Measurements from ENCODE around the gene ST3GAL2.

ST3GAL2 gene

GRCh38 chr16:70402916-70403659 is 35.8 kb downstream of the ST3GAL2 start:
- Mint-ChIP-seq H3K4me1 (peaks cover 39% of the 10 kb centered on the region), H3K9me3 (peaks cover 10% of the 10 kb centered on the region), H3K27me3 (ENCODE audit: low read depth, poor library complexity) (peaks cover 3% of the 10 kb centered on the region), H3K27ac (peak overlapping the region; percentile 19), H3K4me3 (no peak overlapping the region), H3K36me3 (ENCODE audit: low read depth) (peaks cover 36% of the 10 kb centered on the region)
- no peak for TF ChIP-seq CTCF (IDR thresholded peaks at IDR 0.05)
- DNase-seq: no peak

- Mint-ChIP-seq H3K27me3 (ENCODE audit: low read depth, poor library complexity) (peaks cover 3% of the 10 kb centered on the region), H3K27ac (peak overlapping the region; percentile 94), H3K9me3 (peaks cover 7% of the 10 kb centered on the region), H3K4me1 (peaks cover 22% of the 10 kb centered on the region), H3K4me3 (no peak overlapping the region), H3K36me3 (ENCODE audit: low read depth) (peaks cover 18% of the 10 kb centered on the region)
- no peak for TF ChIP-seq CTCF (IDR thresholded peaks at IDR 0.05)
- DNase-seq: no peak
Observed at GRCh38 chr16:70399951-70400350, 38.9 kb downstream of the ST3GAL2 start.

GRCh38 chr16:70399381-70399780 is 39.5 kb downstream of the ST3GAL2 start:
- TF ChIP-seq CTCF (IDR thresholded peaks at IDR 0.05): no peak
- H3K4me3 Mint-ChIP-seq: no peak overlapping the region
- peak overlapping the region; percentile 94 for H3K27ac Mint-ChIP-seq
- H3K4me1 Mint-ChIP-seq: peaks cover 22% of the 10 kb centered on the region
- peaks cover 12% of the 10 kb centered on the region for H3K36me3 Mint-ChIP-seq (ENCODE audit: low read depth)
- peaks cover 5% of the 10 kb centered on the region for H3K9me3 Mint-ChIP-seq
- H3K27me3 Mint-ChIP-seq (ENCODE audit: low read depth, poor library complexity): peaks cover 3% of the 10 kb centered on the region
- no peak for DNase-seq

GRCh38 chr16:70398177-70398743 is 40.6 kb downstream of the ST3GAL2 start:
- H3K9me3 Mint-ChIP-seq: no peaks in the 10 kb centered on the region
- no peak overlapping the region for H3K27ac Mint-ChIP-seq
- H3K36me3 Mint-ChIP-seq (ENCODE audit: low read depth): peaks cover 12% of the 10 kb centered on the region
- H3K4me1 Mint-ChIP-seq: peaks cover 17% of the 10 kb centered on the region
- peaks cover 3% of the 10 kb centered on the region for H3K27me3 Mint-ChIP-seq (ENCODE audit: low read depth, poor library complexity)
- DNase-seq: no peak
- H3K4me3 Mint-ChIP-seq: no peak overlapping the region
- TF ChIP-seq CTCF (IDR thresholded peaks at IDR 0.05): no peak

GRCh38 chr16:70396246-70396904 is 42.5 kb downstream of the ST3GAL2 start:
- H3K36me3 Mint-ChIP-seq (ENCODE audit: low read depth): peaks cover 19% of the 10 kb centered on the region
- no peaks in the 10 kb centered on the region for H3K9me3 Mint-ChIP-seq
- no peak overlapping the region for H3K4me3 Mint-ChIP-seq
- no peak for DNase-seq
- no peak for TF ChIP-seq CTCF (IDR thresholded peaks at IDR 0.05)
- H3K4me1 Mint-ChIP-seq: peaks cover 15% of the 10 kb centered on the region
- no peaks in the 10 kb centered on the region for H3K27me3 Mint-ChIP-seq (ENCODE audit: low read depth, poor library complexity)
- H3K27ac Mint-ChIP-seq: no peak overlapping the region
